Measurements from ENCODE around the gene TOX2.

Gene TOX2

GRCh38 chr20:43916881-43917371 is 2.3 kb downstream of the TOX2 start:
- Histone ChIP-seq H3K27me3 (ENCODE audit: control insufficient read depth, low read length) (peaks cover 30% of the 10 kb centered on the region), H3K4me3 (ENCODE audit: low read length) (no peak overlapping the region), H4K20me1 (ENCODE audit: control insufficient read depth, insufficient read depth, low read depth, low read length) (no peaks in the 10 kb centered on the region), H3K9me3 (ENCODE audit: control insufficient read depth, insufficient read depth, low read length) (no peaks in the 10 kb centered on the region), H3K9me2 (replicated peaks; ENCODE audit: control insufficient read depth, low read length) (no peaks in the 10 kb centered on the region), H3K4me2 (ENCODE audit: low read length) (no peak overlapping the region), H3K79me2 (ENCODE audit: control insufficient read depth, low read length) (no peaks in the 10 kb centered on the region), H3K36me3 (ENCODE audit: control insufficient read depth, low read length) (no peaks in the 10 kb centered on the region), H3K27ac (ENCODE audit: low read depth, low read length) (no peak overlapping the region), H3K4me1 (ENCODE audit: control insufficient read depth, low read length) (no peaks in the 10 kb centered on the region), H3F3A (ENCODE audit: control insufficient read depth, insufficient read depth) (no peaks in the 10 kb centered on the region)
- no peak for TF ChIP-seq EZH2phosphoT487 (IDR thresholded peaks at IDR 0.05; ENCODE audit: borderline replicate concordance, low read length)
- TF ChIP-seq, protein P1, sequence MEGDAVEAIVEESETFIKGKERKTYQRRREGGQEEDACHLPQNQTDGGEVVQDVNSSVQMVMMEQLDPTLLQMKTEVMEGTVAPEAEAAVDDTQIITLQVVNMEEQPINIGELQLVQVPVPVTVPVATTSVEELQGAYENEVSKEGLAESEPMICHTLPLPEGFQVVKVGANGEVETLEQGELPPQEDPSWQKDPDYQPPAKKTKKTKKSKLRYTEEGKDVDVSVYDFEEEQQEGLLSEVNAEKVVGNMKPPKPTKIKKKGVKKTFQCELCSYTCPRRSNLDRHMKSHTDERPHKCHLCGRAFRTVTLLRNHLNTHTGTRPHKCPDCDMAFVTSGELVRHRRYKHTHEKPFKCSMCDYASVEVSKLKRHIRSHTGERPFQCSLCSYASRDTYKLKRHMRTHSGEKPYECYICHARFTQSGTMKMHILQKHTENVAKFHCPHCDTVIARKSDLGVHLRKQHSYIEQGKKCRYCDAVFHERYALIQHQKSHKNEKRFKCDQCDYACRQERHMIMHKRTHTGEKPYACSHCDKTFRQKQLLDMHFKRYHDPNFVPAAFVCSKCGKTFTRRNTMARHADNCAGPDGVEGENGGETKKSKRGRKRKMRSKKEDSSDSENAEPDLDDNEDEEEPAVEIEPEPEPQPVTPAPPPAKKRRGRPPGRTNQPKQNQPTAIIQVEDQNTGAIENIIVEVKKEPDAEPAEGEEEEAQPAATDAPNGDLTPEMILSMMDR (IDR thresholded peaks at IDR 0.05; ENCODE audit: low read depth, low read length, poor library complexity, severe bottlenecking): no peak

GRCh38 chr20:43917380-43917779 is 2.7 kb downstream of the TOX2 start:
- H4K20me1 ChIP-seq (ENCODE audit: control insufficient read depth, insufficient read depth, low read depth, low read length): no peaks in the 10 kb centered on the region
- H3K27ac ChIP-seq (ENCODE audit: low read depth, low read length): no peak overlapping the region
- H3K9me3 ChIP-seq (ENCODE audit: control insufficient read depth, insufficient read depth, low read length): no peaks in the 10 kb centered on the region
- no peak overlapping the region for H3K4me2 ChIP-seq (ENCODE audit: low read length)
- H3K79me2 ChIP-seq (ENCODE audit: control insufficient read depth, low read length): no peaks in the 10 kb centered on the region
- TF ChIP-seq, protein P1 (IDR thresholded peaks at IDR 0.05; ENCODE audit: low read depth, low read length, poor library complexity, severe bottlenecking): no peak
- TF ChIP-seq EZH2phosphoT487 (IDR thresholded peaks at IDR 0.05; ENCODE audit: borderline replicate concordance, low read length): no peak
- H3K27me3 ChIP-seq (ENCODE audit: control insufficient read depth, low read length): peaks cover 30% of the 10 kb centered on the region
- no peak overlapping the region for H3K4me3 ChIP-seq (ENCODE audit: low read length)
- no peaks in the 10 kb centered on the region for H3F3A ChIP-seq (ENCODE audit: control insufficient read depth, insufficient read depth)
- no peaks in the 10 kb centered on the region for H3K9me2 ChIP-seq (replicated peaks; ENCODE audit: control insufficient read depth, low read length)
- no peaks in the 10 kb centered on the region for H3K36me3 ChIP-seq (ENCODE audit: control insufficient read depth, low read length)
- no peaks in the 10 kb centered on the region for H3K4me1 ChIP-seq (ENCODE audit: control insufficient read depth, low read length)

DNA sequence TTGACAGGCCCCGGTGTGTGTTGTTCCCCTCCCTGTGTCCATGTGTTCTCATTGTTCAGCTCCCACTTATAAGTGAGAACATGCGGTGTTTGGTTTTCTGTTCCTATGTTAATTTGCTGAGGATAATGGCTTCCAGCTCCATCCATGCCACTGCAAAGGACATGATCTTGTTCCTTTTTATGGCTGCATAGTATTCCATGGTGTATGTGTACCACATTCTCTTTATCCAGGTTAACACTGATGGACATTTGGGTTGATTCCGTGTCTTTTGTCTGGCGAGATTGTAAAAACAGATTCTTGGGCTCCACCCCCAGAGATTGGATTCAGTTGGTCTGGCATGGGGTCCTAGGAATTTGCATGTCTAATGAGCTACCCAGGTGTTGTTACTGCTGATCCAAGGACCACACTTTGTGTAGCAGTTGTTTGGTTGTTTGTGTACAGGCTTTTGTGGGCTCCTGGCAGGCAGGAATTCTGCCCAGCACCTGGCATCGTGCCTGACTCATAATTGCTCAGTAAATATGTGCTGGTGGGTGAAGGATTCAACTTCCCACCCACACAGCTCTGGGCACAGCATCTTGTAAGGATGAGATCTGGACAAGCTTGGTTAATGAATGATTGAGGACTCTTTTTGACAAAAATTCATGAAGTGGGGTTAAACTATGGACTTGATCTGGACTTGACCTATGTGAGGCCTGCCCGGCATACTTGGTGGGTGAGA is 5.2 kb downstream of the TOX2 start:
- Histone ChIP-seq H3K9me2 (replicated peaks; ENCODE audit: control insufficient read depth, low read length) (no peaks in the 10 kb centered on the region), H3F3A (ENCODE audit: control insufficient read depth, insufficient read depth) (no peaks in the 10 kb centered on the region), H3K36me3 (ENCODE audit: control insufficient read depth, low read length) (no peaks in the 10 kb centered on the region), H3K4me2 (ENCODE audit: low read length) (no peak overlapping the region), H3K4me3 (ENCODE audit: low read length) (no peak overlapping the region), H3K27ac (ENCODE audit: low read depth, low read length) (no peak overlapping the region), H3K27me3 (ENCODE audit: control insufficient read depth, low read length) (peaks cover 39% of the 10 kb centered on the region), H3K9me3 (ENCODE audit: control insufficient read depth, insufficient read depth, low read length) (no peaks in the 10 kb centered on the region), H4K20me1 (ENCODE audit: control insufficient read depth, insufficient read depth, low read depth, low read length) (no peaks in the 10 kb centered on the region), H3K79me2 (ENCODE audit: control insufficient read depth, low read length) (no peaks in the 10 kb centered on the region), H3K4me1 (ENCODE audit: control insufficient read depth, low read length) (no peaks in the 10 kb centered on the region)
- no peak for TF ChIP-seq EZH2phosphoT487 (IDR thresholded peaks at IDR 0.05; ENCODE audit: borderline replicate concordance, low read length)
- TF ChIP-seq, protein P1 (IDR thresholded peaks at IDR 0.05; ENCODE audit: low read depth, low read length, poor library complexity, severe bottlenecking): no peak
